CD14-positive monocyte (primary cell): ENCODE data around the gene IL6ST. TPM values are rescaled to one million over a fixed set of nuclear protein-coding genes. Genes with fewer than 3 reads are reported as not detected.

Experiments
- DNase-seq, 3 donors: peaks; one replicate each; pipeline ENCODE4 v3.0.0-alpha.2; 2011 to 2022
- H2AFZ ChIP-seq: 2 replicates; pipeline ENCODE4 v1.6.0; 2012; ENCODE audit warnings: mild to moderate bottlenecking, low read depth, low read length, inconsistent platforms; ENCODE audit not compliant: insufficient read depth, poor library complexity, severe bottlenecking
- H3K27ac ChIP-seq, 2 donors: 1 replicate in 1 of 2; 2 replicates in 1 of 2; pipeline ENCODE4 v1.5.1; 2012 to 2013; ENCODE audit warnings: low read length in 2 of 2, control low read depth in 1 of 2, inconsistent platforms in 1 of 2, low read depth in 1 of 2, mild to moderate bottlenecking in 1 of 2
- H3K27me3 ChIP-seq, 2 donors: one replicate each; pipeline versions ENCODE4 v1.6.0 to v1.6.1; 2011 to 2013; ENCODE audit warnings: low read length in 2 of 2; ENCODE audit not compliant: control insufficient read depth in 2 of 2, insufficient read depth in 2 of 2
- H3K36me3 ChIP-seq, 2 donors: replicated peaks in 1 of 2; 1 replicate in 1 of 2; 2 replicates in 1 of 2; pipeline versions ENCODE4 v1.5.1 to v1.6.1; 2012 to 2013; ENCODE audit warnings: low read length in 2 of 2, control low read depth in 1 of 2, inconsistent platforms in 1 of 2, mild to moderate bottlenecking in 1 of 2; ENCODE audit not compliant: insufficient read depth in 2 of 2, control insufficient read depth in 1 of 2
- H3K4me1 ChIP-seq, 2 donors: 1 replicate in 1 of 2; 2 replicates in 1 of 2; pipeline versions ENCODE4 v1.5.1 to v1.6.1; 2012 to 2013; ENCODE audit warnings: low read length in 2 of 2, control low read depth in 1 of 2, inconsistent platforms in 1 of 2, mild to moderate bottlenecking in 1 of 2, moderate library complexity in 1 of 2; ENCODE audit not compliant: insufficient read depth in 2 of 2, control insufficient read depth in 1 of 2
- H3K4me2 ChIP-seq: replicated peaks from 2 replicates; pipeline ENCODE3; 2012; ENCODE audit warnings: low read length, moderate library complexity, mild to moderate bottlenecking; ENCODE audit not compliant: poor library complexity, severe bottlenecking; ENCODE audit errors: extremely low read depth
- H3K4me3 ChIP-seq, 3 experiments: fragments of 200-600 bp in 1 of 3; sonication (generic) in 1 of 3; replicated peaks in 1 of 3; 1 replicate in 2 of 3; 2 replicates in 1 of 3; pipeline ENCODE4 v1.5.1; 2011 to 2013; ENCODE audit warnings: low read length in 3 of 3, mild to moderate bottlenecking in 3 of 3, control low read depth in 2 of 3, low read depth in 2 of 3, inconsistent platforms in 1 of 3, moderate library complexity in 1 of 3
- H3K79me2 ChIP-seq: 2 replicates; pipeline ENCODE4 v1.6.0; 2012; ENCODE audit warnings: mild to moderate bottlenecking, control low read depth, inconsistent platforms, low read length, moderate library complexity; ENCODE audit not compliant: insufficient read depth
- H3K9ac ChIP-seq: 2 replicates; pipeline ENCODE4 v1.6.0; 2017; ENCODE audit warnings: low read length, mild to moderate bottlenecking; ENCODE audit not compliant: insufficient read depth, poor library complexity, severe bottlenecking
- H3K9me3 ChIP-seq, 2 donors: replicated peaks in 1 of 2; 1 replicate in 1 of 2; 2 replicates in 1 of 2; pipeline versions ENCODE4 v1.5.1 to v1.6.1; 2012 to 2013; ENCODE audit warnings: low read length in 2 of 2, control low read depth in 1 of 2; ENCODE audit not compliant: control insufficient read depth in 1 of 2, insufficient read depth in 1 of 2
- H4K20me1 ChIP-seq: 2 replicates; pipeline ENCODE4 v1.6.0; 2012; ENCODE audit warnings: mild to moderate bottlenecking, low read length, control low read depth, moderate library complexity; ENCODE audit not compliant: insufficient read depth
- H3K27ac Mint-ChIP-seq, 7 donors: one replicate each; pipeline ENCODE4 v1.8.0; 2020; ENCODE audit warnings: mild to moderate bottlenecking in 7 of 7, mixed read lengths in 7 of 7, moderate library complexity in 6 of 7, inconsistent platforms in 2 of 7
- H3K27me3 Mint-ChIP-seq, 3 donors: one replicate each; pipeline ENCODE4 v1.8.0; 2021 to 2022; ENCODE audit warnings: low read depth in 3 of 3, mild to moderate bottlenecking in 3 of 3, mixed read lengths in 3 of 3, moderate library complexity in 3 of 3, inconsistent platforms in 1 of 3
- H3K36me3 Mint-ChIP-seq, 2 donors: one replicate each; pipeline ENCODE4 v1.8.0; 2020; ENCODE audit warnings: mixed read lengths in 2 of 2, inconsistent platforms in 1 of 2, mild to moderate bottlenecking in 1 of 2
- H3K4me1 Mint-ChIP-seq: one replicate; pipeline ENCODE4 v1.8.0; 2020; ENCODE audit warnings: mild to moderate bottlenecking, mixed read lengths
- H3K4me3 Mint-ChIP-seq, 2 donors: one replicate each; pipeline ENCODE4 v1.8.0; 2020; ENCODE audit warnings: mild to moderate bottlenecking in 2 of 2, mixed read lengths in 2 of 2, moderate library complexity in 1 of 2
- H3K9me3 Mint-ChIP-seq, 7 donors: one replicate each; pipeline ENCODE4 v1.8.0; 2020 to 2022; ENCODE audit warnings: mixed read lengths in 7 of 7, mild to moderate bottlenecking in 6 of 7, moderate library complexity in 6 of 7, inconsistent platforms in 2 of 7
- WGBS: methylation state at CpG from one replicate; pipeline ENCODE4 v1.1.5; 2013; ENCODE audit warnings: missing lambda C conversion rate; ENCODE audit not compliant: insufficient coverage; 5-methylcytosine and 5-hydroxymethylcytosine counted together
- intact Hi-C, 2 donors: fragments of 100-400 bp; cut with micrococcal nuclease; formaldehyde crosslinking; loops; one replicate each; pipeline versions ENCODE4 v1.15.0 to v1.15.1; 2023
- polyA plus RNA-seq, 3 donors: library from polyadenylated mRNA; depleted of rRNA in 1 of 3; unstranded in 2 of 3; stranded (reverse) in 1 of 3; fragments of 300-500 nt in 2 of 3; fragments of >200 nt in 1 of 3; fragmentation: Illumina TruSeq in 2 of 3; gene quantifications; 1 replicate in 2 of 3; 2 replicates in 1 of 3; pipeline ENCODE4 v1.2.3, GENCODE V29; 2012 to 2021
- TF ChIP-seq, protein P1 (sequence below): fragments of 200-600 bp; IDR thresholded peaks from one replicate; pipeline ENCODE4 v1.8.0; 2022; ENCODE audit warnings: antibody characterized with exemption, mild to moderate bottlenecking

The IL6ST gene
- polyA plus RNA-seq, 3 donors, result 22.1 to 28.7 (median 25.7) TPM

DNA sequence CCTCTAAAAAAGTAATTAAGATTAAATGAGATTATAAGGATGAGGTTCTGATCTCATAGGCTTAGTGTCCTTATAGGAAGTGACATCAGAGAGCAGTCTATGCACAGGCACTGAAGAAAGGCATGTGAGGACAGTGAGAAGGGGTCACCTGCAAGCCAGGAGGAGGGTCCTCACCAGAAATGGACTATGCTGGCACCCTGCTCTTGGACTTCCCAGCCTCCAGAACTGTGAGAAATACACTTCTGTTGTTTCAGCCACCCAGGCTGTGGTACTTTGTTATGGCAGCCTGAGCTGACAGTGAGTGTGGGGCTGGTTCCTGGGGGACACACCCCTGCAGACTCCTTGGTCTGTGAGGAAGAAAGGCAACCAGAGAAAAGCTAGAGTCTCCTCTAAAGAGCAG lies 34.7 kb upstream of the IL6ST start:
- Histone ChIP-seq H2AFZ (no peak overlapping the region), H3K79me2 (no peaks in the 10 kb centered on the region), H3K4me2 (no peak overlapping the region), H4K20me1 (no peaks in the 10 kb centered on the region), H3K4me3 (no peak overlapping the region), H3K27me3 (no peaks in the 10 kb centered on the region), H3K4me1 (peaks cover 18 to 24% of the 10 kb centered on the region in 2 donors), H3K9ac (no peak overlapping the region), H3K36me3 (no peaks in the 10 kb centered on the region), H3K9me3 (no peaks in the 10 kb centered on the region), H3K27ac (no peak overlapping the region)
- Mint-ChIP-seq H3K36me3 (no peaks in the 10 kb centered on the region), H3K27ac (no peak overlapping the region), H3K27me3 (peaks cover 0 to 2% (median 0%) of the 10 kb centered on the region in 3 donors), H3K9me3 (peaks cover 0 to 2% (median 0%) of the 10 kb centered on the region in 7 donors), H3K4me3 (no peak overlapping the region), H3K4me1 (peaks cover 12% of the 10 kb centered on the region)
- DNase-seq, result no peak
- intact Hi-C loops, result no loop called here
- TF ChIP-seq, protein P1, sequence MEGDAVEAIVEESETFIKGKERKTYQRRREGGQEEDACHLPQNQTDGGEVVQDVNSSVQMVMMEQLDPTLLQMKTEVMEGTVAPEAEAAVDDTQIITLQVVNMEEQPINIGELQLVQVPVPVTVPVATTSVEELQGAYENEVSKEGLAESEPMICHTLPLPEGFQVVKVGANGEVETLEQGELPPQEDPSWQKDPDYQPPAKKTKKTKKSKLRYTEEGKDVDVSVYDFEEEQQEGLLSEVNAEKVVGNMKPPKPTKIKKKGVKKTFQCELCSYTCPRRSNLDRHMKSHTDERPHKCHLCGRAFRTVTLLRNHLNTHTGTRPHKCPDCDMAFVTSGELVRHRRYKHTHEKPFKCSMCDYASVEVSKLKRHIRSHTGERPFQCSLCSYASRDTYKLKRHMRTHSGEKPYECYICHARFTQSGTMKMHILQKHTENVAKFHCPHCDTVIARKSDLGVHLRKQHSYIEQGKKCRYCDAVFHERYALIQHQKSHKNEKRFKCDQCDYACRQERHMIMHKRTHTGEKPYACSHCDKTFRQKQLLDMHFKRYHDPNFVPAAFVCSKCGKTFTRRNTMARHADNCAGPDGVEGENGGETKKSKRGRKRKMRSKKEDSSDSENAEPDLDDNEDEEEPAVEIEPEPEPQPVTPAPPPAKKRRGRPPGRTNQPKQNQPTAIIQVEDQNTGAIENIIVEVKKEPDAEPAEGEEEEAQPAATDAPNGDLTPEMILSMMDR, result no peak

DNA sequence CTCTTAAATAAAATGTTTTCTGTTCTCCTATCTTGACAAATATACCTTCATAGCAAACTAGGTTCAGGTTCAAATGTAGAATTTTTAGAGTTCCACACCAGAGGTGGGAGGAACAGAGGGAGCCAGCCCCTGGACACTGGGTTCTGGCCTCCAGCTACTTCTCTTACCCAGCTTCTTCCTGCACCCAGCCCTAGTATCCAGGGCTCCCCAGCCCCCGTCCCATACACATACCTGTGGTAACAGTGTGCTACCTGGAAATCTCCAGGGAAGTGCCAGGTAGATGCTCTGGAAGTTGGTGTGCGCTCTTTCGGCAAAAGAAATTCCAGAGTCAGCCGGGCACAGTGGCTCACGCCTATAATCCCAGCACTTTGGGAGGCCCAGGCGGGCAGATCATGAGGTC lies 33.9 kb upstream of the IL6ST start:
- Mint-ChIP-seq H3K4me1 (peaks cover 13% of the 10 kb centered on the region), H3K27me3 (peaks cover 0 to 2% (median 0%) of the 10 kb centered on the region in 3 donors), H3K4me3 (no peak overlapping the region), H3K27ac (no peak overlapping the region), H3K9me3 (peaks cover 0 to 2% (median 0%) of the 10 kb centered on the region in 7 donors), H3K36me3 (no peaks in the 10 kb centered on the region)
- Histone ChIP-seq H3K4me3 (no peak overlapping the region), H3K27ac (no peak overlapping the region), H2AFZ (no peak overlapping the region), H3K4me2 (no peak overlapping the region), H3K9ac (no peak overlapping the region), H3K4me1 (peaks cover 18 to 26% of the 10 kb centered on the region in 2 donors), H4K20me1 (no peaks in the 10 kb centered on the region), H3K27me3 (no peaks in the 10 kb centered on the region), H3K79me2 (no peaks in the 10 kb centered on the region), H3K9me3 (no peaks in the 10 kb centered on the region), H3K36me3 (no peaks in the 10 kb centered on the region)
- 100% methylated on average over 5 of the region's 6 CpGs for WGBS
- DNase-seq, result no peak
- intact Hi-C loops, result no loop called here
- TF ChIP-seq, protein P1, result no peak
